Measurements from ENCODE around the gene SSR2. TPM values are rescaled to one million over a fixed set of nuclear protein-coding genes. Genes with fewer than 3 reads are reported as not detected.

SSR2 gene
- total RNA-seq, 1 donor from 2014 or later: 236 TPM

GRCh38 chr1:155983191-155984024 lies 37.3 kb downstream of the SSR2 start:
- TF ChIP-seq, protein P1, sequence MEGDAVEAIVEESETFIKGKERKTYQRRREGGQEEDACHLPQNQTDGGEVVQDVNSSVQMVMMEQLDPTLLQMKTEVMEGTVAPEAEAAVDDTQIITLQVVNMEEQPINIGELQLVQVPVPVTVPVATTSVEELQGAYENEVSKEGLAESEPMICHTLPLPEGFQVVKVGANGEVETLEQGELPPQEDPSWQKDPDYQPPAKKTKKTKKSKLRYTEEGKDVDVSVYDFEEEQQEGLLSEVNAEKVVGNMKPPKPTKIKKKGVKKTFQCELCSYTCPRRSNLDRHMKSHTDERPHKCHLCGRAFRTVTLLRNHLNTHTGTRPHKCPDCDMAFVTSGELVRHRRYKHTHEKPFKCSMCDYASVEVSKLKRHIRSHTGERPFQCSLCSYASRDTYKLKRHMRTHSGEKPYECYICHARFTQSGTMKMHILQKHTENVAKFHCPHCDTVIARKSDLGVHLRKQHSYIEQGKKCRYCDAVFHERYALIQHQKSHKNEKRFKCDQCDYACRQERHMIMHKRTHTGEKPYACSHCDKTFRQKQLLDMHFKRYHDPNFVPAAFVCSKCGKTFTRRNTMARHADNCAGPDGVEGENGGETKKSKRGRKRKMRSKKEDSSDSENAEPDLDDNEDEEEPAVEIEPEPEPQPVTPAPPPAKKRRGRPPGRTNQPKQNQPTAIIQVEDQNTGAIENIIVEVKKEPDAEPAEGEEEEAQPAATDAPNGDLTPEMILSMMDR (IDR thresholded peaks at IDR 0.05; ENCODE audit: insufficient read depth, low read depth, low read length): no peak
- no peak for TF ChIP-seq EZH2 (IDR thresholded peaks at IDR 0.05; ENCODE audit: insufficient read depth, low read length)
- H3K27ac Mint-ChIP-seq (ENCODE audit: unreplicated experiment): peak overlapping the region; percentile 99
- peak overlapping the region; percentile 96 for H3K4me2 ChIP-seq (ENCODE audit: low read length)
- peak overlapping the region; percentile 92 for H3K27ac ChIP-seq (ENCODE audit: low read depth, low read length)
- H3K36me3 Mint-ChIP-seq (ENCODE audit: low read depth, unreplicated experiment): peaks cover 5% of the 10 kb centered on the region
- H3K4me1 ChIP-seq (ENCODE audit: insufficient read depth, low read length): peaks cover 56% of the 10 kb centered on the region
- H3K27me3 ChIP-seq (ENCODE audit: insufficient read depth, low read length): no peaks in the 10 kb centered on the region
- no peaks in the 10 kb centered on the region for H4K20me1 ChIP-seq (ENCODE audit: insufficient read depth, low read length)
- H2AFZ ChIP-seq (ENCODE audit: low read depth, low read length): no peak overlapping the region
- FAIRE-seq (no peak), DNase-seq (ENCODE audit: low read depth) (peak; percentile 94)
- H3K4me1 Mint-ChIP-seq (ENCODE audit: low read depth, unreplicated experiment): peaks cover 40% of the 10 kb centered on the region
- peak overlapping the region; percentile 95 for H3K4me3 Mint-ChIP-seq (ENCODE audit: unreplicated experiment)
- H3K36me3 ChIP-seq (ENCODE audit: insufficient read depth, low read length): no peaks in the 10 kb centered on the region
- peaks cover 39% of the 10 kb centered on the region for H3K79me2 ChIP-seq (ENCODE audit: insufficient read depth, low read length)
- peak overlapping the region; percentile 80 for H3K9ac ChIP-seq (ENCODE audit: low read length)
- no peaks in the 10 kb centered on the region for H3K9me3 ChIP-seq (ENCODE audit: insufficient read depth, low read depth, low read length)
- H3K27me3 Mint-ChIP-seq (ENCODE audit: low read depth, unreplicated experiment): no peaks in the 10 kb centered on the region
- no peaks in the 10 kb centered on the region for H3K9me3 Mint-ChIP-seq (ENCODE audit: unreplicated experiment)
- H3K4me3 ChIP-seq (ENCODE audit: insufficient read depth, low read depth, low read length): peak overlapping the region; percentile 43

GRCh38 chr1:155982106-155982505 lies 38.6 kb downstream of the SSR2 start:
- no peak for TF ChIP-seq EZH2 (IDR thresholded peaks at IDR 0.05; ENCODE audit: insufficient read depth, low read length)
- TF ChIP-seq, protein P1 (IDR thresholded peaks at IDR 0.05; ENCODE audit: insufficient read depth, low read depth, low read length): no peak
- peak overlapping the region; percentile 95 for H3K4me3 Mint-ChIP-seq (ENCODE audit: unreplicated experiment)
- peak overlapping the region; percentile 41 for H3K4me3 ChIP-seq (ENCODE audit: insufficient read depth, low read depth, low read length)
- H3K27ac Mint-ChIP-seq (ENCODE audit: unreplicated experiment): peak overlapping the region; percentile 82
- DNase-seq (ENCODE audit: low read depth) (no peak), FAIRE-seq (no peak)
- no peaks in the 10 kb centered on the region for H3K9me3 ChIP-seq (ENCODE audit: insufficient read depth, low read depth, low read length)
- H3K4me2 ChIP-seq (ENCODE audit: low read length): peak overlapping the region; percentile 96
- H3K79me2 ChIP-seq (ENCODE audit: insufficient read depth, low read length): peaks cover 52% of the 10 kb centered on the region
- H2AFZ ChIP-seq (ENCODE audit: low read depth, low read length): no peak overlapping the region
- no peaks in the 10 kb centered on the region for H3K27me3 ChIP-seq (ENCODE audit: insufficient read depth, low read length)
- peak overlapping the region; percentile 92 for H3K27ac ChIP-seq (ENCODE audit: low read depth, low read length)
- no peaks in the 10 kb centered on the region for H3K36me3 ChIP-seq (ENCODE audit: insufficient read depth, low read length)
- H3K4me1 ChIP-seq (ENCODE audit: insufficient read depth, low read length): peaks cover 59% of the 10 kb centered on the region
- H3K27me3 Mint-ChIP-seq (ENCODE audit: low read depth, unreplicated experiment): no peaks in the 10 kb centered on the region
- peaks cover 6% of the 10 kb centered on the region for H4K20me1 ChIP-seq (ENCODE audit: insufficient read depth, low read length)
- peaks cover 4% of the 10 kb centered on the region for H3K36me3 Mint-ChIP-seq (ENCODE audit: low read depth, unreplicated experiment)
- H3K9me3 Mint-ChIP-seq (ENCODE audit: unreplicated experiment): no peaks in the 10 kb centered on the region
- H3K4me1 Mint-ChIP-seq (ENCODE audit: low read depth, unreplicated experiment): peaks cover 44% of the 10 kb centered on the region
- H3K9ac ChIP-seq (ENCODE audit: low read length): peak overlapping the region; percentile 69
